Measurements from ENCODE around the gene RC3H1. TPM values are rescaled to one million over a fixed set of nuclear protein-coding genes. Genes with fewer than 3 reads are reported as not detected.

RC3H1 gene
- total and polyA plus RNA-seq, 2 of the 8 experiments (the other 6 are each of a cell fraction or from before 2014, with no cell fraction given) = 7.4 to 32.2 TPM

DNA sequence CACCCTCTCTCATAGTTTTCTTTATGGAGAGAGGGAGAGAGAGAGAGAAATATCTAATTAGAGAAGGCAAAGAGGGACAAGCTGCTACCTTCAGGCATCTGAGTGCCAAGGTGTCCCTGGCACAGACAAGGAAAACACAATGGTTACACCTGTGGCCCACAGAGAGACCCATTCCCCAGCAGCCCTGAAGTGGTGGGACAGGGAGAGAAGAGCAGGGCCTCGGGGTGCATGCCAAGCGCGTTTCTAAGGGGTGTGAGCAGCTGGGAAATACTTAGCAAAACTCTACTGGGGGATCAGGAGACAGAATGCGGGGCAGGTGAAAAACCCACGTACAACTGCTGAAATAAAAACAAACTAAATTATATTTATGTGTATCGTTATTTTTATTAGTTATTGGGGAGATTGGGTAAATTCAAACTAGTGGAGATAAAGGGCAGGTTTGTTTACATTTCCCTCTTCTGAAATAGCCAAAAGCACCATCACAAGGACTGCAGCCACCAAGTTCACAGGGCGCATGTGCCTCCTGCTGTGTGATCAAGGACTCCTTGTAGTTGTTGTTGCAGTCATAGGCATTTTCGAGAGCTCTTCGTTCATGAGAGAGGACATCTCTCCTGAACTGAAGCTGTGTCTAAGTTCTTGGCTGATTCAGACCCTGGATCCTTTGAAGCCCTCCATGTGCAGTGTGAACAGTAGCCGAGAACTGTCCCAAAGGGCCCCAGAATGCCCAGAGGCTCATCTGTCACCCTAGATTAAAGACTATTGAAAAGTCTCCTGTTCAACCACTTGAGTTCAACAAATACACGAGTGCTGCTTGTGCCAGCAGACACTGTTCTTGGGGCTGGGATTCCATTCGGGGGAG is 104.3 kb downstream of the RC3H1 start:
- no peak overlapping the region for H2BK20ac ChIP-seq (ENCODE audit: low read length)
- no peaks in the 10 kb centered on the region for H3K79me1 ChIP-seq (ENCODE audit: low read depth, low read length)
- no peak overlapping the region for H4K5ac ChIP-seq (ENCODE audit: insufficient read length, low read depth, low read length)
- no peaks in the 10 kb centered on the region for H3K36me3 ChIP-seq (ENCODE audit: control insufficient read depth in 2 of 4, insufficient read depth in 4 of 4, low read length in 3 of 4)
- ChIA-PET CTCF (ENCODE audit: partially characterized antibody) (interaction anchor here (0.6 to 1.3 kb wide), 3 partner anchors 197 to 1170 kb away, joined by 3 read pairs; no protein-coding TSS in a partner anchor), POLR2A (ENCODE audit: partially characterized antibody) (interaction anchor here (1.1 to 2.8 kb wide), 3 partner anchors 50 to 57 kb away, joined by 3 to 14 read pairs (median 4); partner anchors contain the start of genes GAS5 and ZBTB37)
- H3K4me3 ChIP-seq (ENCODE audit: extremely low read depth in 1 of 4, insufficient read depth in 2 of 4, low read depth in 3 of 4, low read length in 4 of 4) = no peak overlapping the region
- H3K23me2 ChIP-seq (ENCODE audit: low read depth, low read length) = no peaks in the 10 kb centered on the region
- no peak overlapping the region for H2BK12ac ChIP-seq (ENCODE audit: low read depth, low read length)
- H2BK5ac ChIP-seq (ENCODE audit: low read depth, low read length) = no peak overlapping the region
- no peak overlapping the region for H2AFZ ChIP-seq (ENCODE audit: low read length)
- H3K27me3 ChIP-seq (replicated peaks in 1 of 4; ENCODE audit: control insufficient read depth in 3 of 4, extremely low read depth in 1 of 4, insufficient read depth in 3 of 4, low read length in 3 of 4) = no peaks in the 10 kb centered on the region
- no peak overlapping the region for H3K14ac ChIP-seq (ENCODE audit: insufficient read length)
- TF ChIP-seq RAD21 (IDR thresholded peaks at IDR 0.05 in 1 of 2, conservative IDR thresholded peaks at IDR 0.05 in 1 of 2; ENCODE audit: low read depth in 2 of 2, low read length in 2 of 2) (no peak), MAFK (IDR thresholded peaks at IDR 0.05; ENCODE audit: low read depth, low read length) (no peak), KDM1A (IDR thresholded peaks at IDR 0.05; ENCODE audit: borderline replicate concordance, low read length) (no peak), CHD2 (IDR thresholded peaks at IDR 0.05; ENCODE audit: low read length) (no peak), SP1 (IDR thresholded peaks at IDR 0.05; ENCODE audit: low read depth, low read length) (no peak), SIRT6 (IDR thresholded peaks at IDR 0.05; ENCODE audit: low read length) (no peak), FOSL1 (IDR thresholded peaks at IDR 0.05; ENCODE audit: insufficient read depth, low read depth, low read length) (no peak), CEBPB (IDR thresholded peaks at IDR 0.05; ENCODE audit: low read depth, low read length) (no peak), ZNF274 (IDR thresholded peaks at IDR 0.05; ENCODE audit: borderline replicate concordance, extremely low read depth, low read length) (no peak), BCL11A (IDR thresholded peaks at IDR 0.05; ENCODE audit: low read depth in 2 of 2, low read length in 2 of 2) (no peak)
- TF ChIP-seq, protein P1, sequence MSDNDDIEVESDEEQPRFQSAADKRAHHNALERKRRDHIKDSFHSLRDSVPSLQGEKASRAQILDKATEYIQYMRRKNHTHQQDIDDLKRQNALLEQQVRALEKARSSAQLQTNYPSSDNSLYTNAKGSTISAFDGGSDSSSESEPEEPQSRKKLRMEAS (IDR thresholded peaks at IDR 0.05) = no peak
- no peak overlapping the region for H4K8ac ChIP-seq (ENCODE audit: extremely low read depth, insufficient read depth, low read length)
- DNase-seq (ENCODE audit: low read depth in 1 of 2, low spot score in 2 of 2) (no peak), FAIRE-seq (no peak)
- no peak overlapping the region for H4K91ac ChIP-seq (replicated peaks; ENCODE audit: insufficient read length, low read length)
- H3K79me2 ChIP-seq (ENCODE audit: control insufficient read depth in 1 of 2, insufficient read depth in 2 of 2, low read length in 2 of 2) = no peaks in the 10 kb centered on the region
- H2BK120ac ChIP-seq (replicated peaks; ENCODE audit: low read depth, low read length) = no peak overlapping the region
- H3K4me2 ChIP-seq (ENCODE audit: insufficient read depth in 1 of 2, low read depth in 2 of 2, low read length in 2 of 2) = no peak overlapping the region
- H2AK5ac ChIP-seq (ENCODE audit: low read depth, low read length) = no peak overlapping the region
- no peak overlapping the region for H3K56ac ChIP-seq (replicated peaks; ENCODE audit: insufficient read length, low read depth, low read length)
- H3K4ac ChIP-seq (replicated peaks; ENCODE audit: insufficient read length, low read depth, low read length) = no peak overlapping the region
- H3K9ac ChIP-seq (replicated peaks in 1 of 4; ENCODE audit: extremely low read depth in 1 of 4, low read depth in 3 of 4, low read length in 3 of 4) = no peak overlapping the region
- no peaks in the 10 kb centered on the region for H3K9me3 ChIP-seq (ENCODE audit: insufficient read depth in 2 of 2, low read depth in 1 of 2, low read length in 1 of 2)
- no peak overlapping the region; the same call in 1 of the 2 replicates for H3K18ac ChIP-seq (ENCODE audit: extremely low read depth, low read length)
- H2BK15ac ChIP-seq (ENCODE audit: low read length) = no peak overlapping the region
- H4K20me1 ChIP-seq (replicated peaks in 1 of 2; ENCODE audit: control insufficient read depth in 1 of 2, insufficient read depth in 2 of 2, low read length in 2 of 2) = no peaks in the 10 kb centered on the region
- H3K23ac ChIP-seq (ENCODE audit: insufficient read length) = no peak overlapping the region
- no peaks in the 10 kb centered on the region; a peak in 1 of 7 replicates for H3K4me1 ChIP-seq (replicated peaks in 1 of 4; ENCODE audit: control insufficient read depth in 3 of 4, insufficient read depth in 4 of 4, low read length in 3 of 4)
- no peak overlapping the region for H3K27ac ChIP-seq (ENCODE audit: low read depth, low read length)
- WGBS, 2 experiments (ENCODE audit: extremely low coverage in 1 of 2, insufficient coverage in 1 of 2, insufficient read length in 1 of 2, insufficient replicate concordance in 2 of 2, low coverage in 1 of 2, low lambda C conversion rate in 2 of 2, missing lambda C conversion rate in 1 of 2) = 92 to 100% methylated on average over 1 to 12 of the region's 12 CpGs

All from H1 (cell line).